H1 (cell line): Measurements from ENCODE around the gene GALC. TPM values are rescaled to one million over a fixed set of nuclear protein-coding genes. Genes with fewer than 3 reads are reported as not detected.

Source experiments
- CEBPB ChIP-seq: IDR thresholded peaks from 2 replicates; pipeline ENCODE4 v1.6.1; 2012; ENCODE audit warnings: low read depth, low read length
- CREB1 ChIP-seq: IDR thresholded peaks from 2 replicates; pipeline ENCODE4 v1.6.1; 2012; ENCODE audit warnings: inconsistent platforms
- CTBP2 ChIP-seq: IDR thresholded peaks from 2 replicates; pipeline ENCODE4 v1.7.0; 2011; ENCODE audit warnings: borderline replicate concordance, mild to moderate bottlenecking, moderate library complexity, mixed read lengths, low read length; ENCODE audit not compliant: insufficient read depth, insufficient read length
- NANOG ChIP-seq: IDR thresholded peaks from 2 replicates; pipeline ENCODE4 v1.6.1; 2011; ENCODE audit warnings: low read length, low read depth, mild to moderate bottlenecking, inconsistent platforms; ENCODE audit not compliant: insufficient read depth, poor library complexity, severe bottlenecking
- NRF1 ChIP-seq: IDR thresholded peaks from 2 replicates; pipeline ENCODE4 v1.6.1; 2011; ENCODE audit warnings: mild to moderate bottlenecking, low read depth, low read length, improper control_type of control experiment
- SIX5 ChIP-seq: IDR thresholded peaks from 2 replicates; pipeline ENCODE4 v1.6.1; 2011; ENCODE audit warnings: mild to moderate bottlenecking, low read depth, low read length
- TAF1 ChIP-seq: IDR thresholded peaks from 2 replicates; pipeline ENCODE4 v1.6.1; 2011; ENCODE audit warnings: mild to moderate bottlenecking, low read depth, low read length
- TBP ChIP-seq: IDR thresholded peaks from 2 replicates; pipeline ENCODE4 v1.6.1; 2011; ENCODE audit warnings: low read depth, low read length, improper control_type of control experiment
- TCF12 ChIP-seq: IDR thresholded peaks from 2 replicates; pipeline ENCODE4 v1.6.1; 2011; ENCODE audit warnings: low read depth, mild to moderate bottlenecking, low read length
- YY1 ChIP-seq: IDR thresholded peaks from 2 replicates; pipeline ENCODE4 v1.6.1; 2011; ENCODE audit warnings: low read depth, mild to moderate bottlenecking, low read length
- polyA plus RNA-seq, 7 experiments: library from polyadenylated mRNA; depleted of rRNA in 3 of 7; stranded (reverse) in 5 of 7; unstranded in 2 of 7; fragments of >200 nt in 5 of 7; fragments of 200-250 nt in 2 of 7; gene quantifications; 1 replicate in 5 of 7; 2 replicates in 1 of 7; 4 replicates in 1 of 7; pipeline versions ENCODE4 v1.2.1 to v1.2.3, GENCODE V29; 2011 to 2013; ENCODE audit warnings: missing spikeins in 2 of 7, mixed read lengths in 2 of 7
- total RNA-seq: library from RNA; stranded (reverse); fragmentation: NEBNext Ultra II Directional; extraction: Animal tissue kit (Norgen Biotek cat#: 25700); gene quantifications from 2 replicates; pipeline ENCODE4 v1.2.1, GENCODE V29; 2021

The GALC gene
- total and polyA plus RNA-seq, 2 of the 8 experiments (the other 6 are each of a cell fraction or from before 2014, with no cell fraction given) = 6.1 to 12.3 TPM

DNA sequence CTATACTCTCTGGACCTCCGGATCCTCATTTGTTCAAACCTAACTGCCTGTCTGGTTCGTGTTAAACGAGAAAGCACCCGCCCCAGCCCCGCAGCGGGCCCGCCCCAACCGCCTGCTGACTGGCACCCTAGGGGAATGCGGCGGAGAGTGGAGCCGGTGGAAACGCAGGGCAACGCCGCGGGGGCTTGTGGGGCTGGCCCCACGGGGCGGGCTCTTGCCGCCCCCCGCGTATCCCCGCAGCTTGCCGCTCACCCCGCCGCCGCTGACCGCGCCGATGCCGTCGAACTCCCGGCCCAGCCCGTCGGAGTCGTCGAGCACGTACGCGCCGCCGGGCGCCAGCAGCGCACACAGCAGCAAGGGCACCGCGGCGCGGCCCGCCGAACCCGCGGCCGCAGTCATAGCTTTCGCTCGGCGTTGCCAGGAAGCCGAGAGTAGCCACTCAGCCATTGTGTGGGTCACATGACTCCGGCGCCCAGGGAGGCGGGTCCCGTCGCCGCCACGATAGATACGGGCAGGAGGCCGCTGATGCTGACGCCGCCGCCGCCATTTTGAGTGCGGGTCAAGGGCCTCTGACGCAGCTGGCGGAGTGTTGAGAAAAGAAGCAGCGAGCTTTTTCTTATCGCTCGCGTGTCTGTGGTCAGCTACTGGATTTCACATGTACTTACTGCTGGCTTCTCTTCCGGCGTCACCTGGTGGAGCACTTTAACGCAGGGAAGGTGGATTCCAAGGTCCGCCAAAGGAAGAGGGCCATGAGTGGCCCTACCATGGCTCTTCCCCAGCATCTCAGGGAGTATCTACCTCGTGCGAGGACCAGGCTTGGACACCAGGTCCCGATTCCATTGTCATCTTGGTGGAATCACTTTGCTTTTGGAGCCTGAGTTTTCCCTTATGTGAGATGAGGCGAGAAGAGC, at the start of gene GALC (continued):
- TF ChIP-seq TBP = peak; percentile 56
- TF ChIP-seq CREB1 = peak; percentile 78
- peak; percentile 99 for TF ChIP-seq YY1
- no peak for TF ChIP-seq TCF12
- TF ChIP-seq NRF1 = no peak
- TF ChIP-seq SIX5 = peak; percentile 24; the same call in 1 of the 2 replicates
- TF ChIP-seq CTBP2 = peak; percentile 67
- TF ChIP-seq NANOG = peak; percentile 10
- peak; percentile 79 for TF ChIP-seq TAF1
- TF ChIP-seq CEBPB = no peak
